Heart right ventricle (tissue), 16 donors: ENCODE results near the gene GNB1L. TPM values are rescaled to one million over a fixed set of nuclear protein-coding genes. Genes with fewer than 3 reads are reported as not detected.

ENCODE experiments used
- ATAC-seq, 8 donors: fragments of 200-7000 bp; cut with Tn5 transposase; one replicate each; pipeline ENCODE4 v1.9.1; 2020; ENCODE audit warnings: mild to moderate bottlenecking in 8 of 8, moderate library complexity in 8 of 8, moderate number of reproducible peaks in 1 of 8
- DNase-seq, 2 donors: peaks; one replicate each; pipeline ENCODE4 v3.0.0-alpha.2; 2020
- H3K27ac ChIP-seq, 10 donors: fragments of 200-600 bp; sonication (generic) in 2 of 10; one replicate each; pipeline versions ENCODE4 v1.5.0 to v1.8.0; 2020 to 2022; ENCODE audit warnings: mild to moderate bottlenecking in 3 of 10
- H3K27me3 ChIP-seq, 7 donors: fragments of 200-600 bp; one replicate each; pipeline ENCODE4 v1.8.0; 2021 to 2022; ENCODE audit warnings: mild to moderate bottlenecking in 2 of 7
- H3K36me3 ChIP-seq, 9 donors: fragments of 200-600 bp; sonication (generic) in 1 of 9; one replicate each; pipeline versions ENCODE4 v1.5.0 to v1.8.0; 2020 to 2022; ENCODE audit warnings: mild to moderate bottlenecking in 2 of 9
- H3K4me1 ChIP-seq, 9 donors: fragments of 200-600 bp; sonication (generic) in 1 of 9; one replicate each; pipeline versions ENCODE4 v1.5.0 to v1.8.0; 2020 to 2022; ENCODE audit warnings: mild to moderate bottlenecking in 4 of 9
- H3K4me3 ChIP-seq, 10 donors: fragments of 200-600 bp; sonication (generic) in 2 of 10; one replicate each; pipeline versions ENCODE4 v1.5.0 to v1.8.0; 2020 to 2022; ENCODE audit warnings: mild to moderate bottlenecking in 7 of 10, moderate library complexity in 2 of 10
- H3K9me3 ChIP-seq, 11 donors: fragments of 200-600 bp in 10 of 11; sonication (generic) in 2 of 11; one replicate each; pipeline versions ENCODE4 v1.5.0 to v1.8.0; 2013 to 2022; ENCODE audit warnings: mild to moderate bottlenecking in 2 of 11, control low read depth in 1 of 11, moderate library complexity in 1 of 11
- CTCF ChIP-seq, 9 donors: fragments of 200-600 bp; sonication (generic) in 2 of 9; IDR thresholded peaks; one replicate each; pipeline versions ENCODE4 v1.5.0 to v1.8.0; 2021 to 2022; ENCODE audit warnings: antibody characterized with exemption in 9 of 9, mild to moderate bottlenecking in 5 of 9, moderate library complexity in 1 of 9
- WGBS, 2 donors: extraction: QIAGEN DNeasy Blood & Tissue Kit; methylation state at CpG; one replicate each; pipeline ENCODE4 v1.1.7; 2013; ENCODE audit warnings: inconsistent platforms in 1 of 2; 5-methylcytosine and 5-hydroxymethylcytosine counted together
- intact Hi-C, 10 donors: fragments of 100-400 bp; cut with DNase I; formaldehyde crosslinking; loops; one replicate each; pipeline versions ENCODE4 v1.11.1 to v1.14.2; 2022
- polyA plus RNA-seq, 2 donors: library from polyadenylated mRNA; stranded (reverse); fragments of 200-250 nt; gene quantifications; one replicate each; pipeline ENCODE4 v1.2.3, GENCODE V29; 2013
- total RNA-seq, 10 donors: library from RNA; stranded (reverse); fragmentation: NEBNext Ultra II Directional in 3 of 10; extraction: Animal tissue kit (Norgen Biotek cat#: 25700) in 3 of 10; gene quantifications; one replicate each; pipeline versions ENCODE4 v1.2.1 to v1.2.4, GENCODE V29; 2021 to 2023
- donor health status: Arrhythmogenic right ventricular cardiomyopathy.
- donor health status: ischemic (EF 13 %, LVEDD 7.1; RV severe dilation, severe dysfunction).
- donor health status: healthy with polysubstance abuse.
- donor health status: DM: no; HTN: yes; CAD: no.
- donor health status: DM: no; HTN: no; CAD: no.
- donor health status: ischemic (EF 25% LVEDD 6.9; RV normal size, moderate dysfunction).
- donor health status: ischemic (EF 25% LVEDD 5.7; RV mildly dilated, moderate dysfunction).
- donor health status: healthy.
- donor health status: DM: yes; HTN: yes; CAD: no.
- donor health status: Ischemic cardiomyopathy.
- donor health status: ischemic (EF 35%, LVEDD 5.7; RV mildly dilated, moderate dysfunction).
- donor health status: nonischemic (EF 11% LVEDD 7.7; RV severe dilation, severe dysfunction).
- donor health status: DM: yes; HTN: yes; CAD: no.
- donor health status: PGD.
- donor health status: ischemic (EF 29% LVEDD 5.4; RV normal size, mild dysfunction).
- donor health status: nonischemic (EF 23%, LVEDD 6.1; RV moderate dilation, normal function).

The GNB1L gene
- total and polyA plus RNA-seq, 12 donors = 0.76 to 9.3 (median 1.9) TPM

GRCh38 chr22:19748991-19749664 is 105.5 kb downstream of the GNB1L start:
- H3K27ac ChIP-seq = no peak overlapping the region
- intact Hi-C loops = no loop called here
- peaks cover 5 to 21% (median 10%) of the 10 kb centered on the region in 9 donors for H3K4me1 ChIP-seq
- no peaks in the 10 kb centered on the region for H3K36me3 ChIP-seq
- H3K9me3 ChIP-seq = no peaks in the 10 kb centered on the region
- H3K27me3 ChIP-seq = peaks cover 5 to 30% (median 17%) of the 10 kb centered on the region in 7 donors
- DNase-seq (no peak), ATAC-seq (no peak)
- TF ChIP-seq CTCF (IDR thresholded peaks at IDR 0.05) = no peak
- WGBS, 2 donors = 71 to 79% methylated on average over 15 of the region's 15 CpGs
- H3K4me3 ChIP-seq = no peak overlapping the region

- intact Hi-C loops = no loop called here
- WGBS, 2 donors = 76 to 88% methylated on average over 4 of the region's 4 CpGs
- peaks cover under 1 to 20% (median 7%) of the 10 kb centered on the region in 7 donors for H3K27me3 ChIP-seq
- DNase-seq = no peak
- no peak for TF ChIP-seq CTCF (IDR thresholded peaks at IDR 0.05)
- H3K4me3 ChIP-seq = no peak overlapping the region
- no peak for ATAC-seq
- H3K9me3 ChIP-seq = no peaks in the 10 kb centered on the region
- peaks cover 5 to 21% (median 10%) of the 10 kb centered on the region in 9 donors for H3K4me1 ChIP-seq
- H3K27ac ChIP-seq = no peak overlapping the region
- no peaks in the 10 kb centered on the region for H3K36me3 ChIP-seq
Observed at GRCh38 chr22:19748139-19748538, 106.5 kb downstream of the GNB1L start.

GRCh38 chr22:19747551-19747950 is 107.1 kb downstream of the GNB1L start:
- Histone ChIP-seq H3K4me3 (no peak overlapping the region), H3K9me3 (no peaks in the 10 kb centered on the region), H3K27ac (no peak overlapping the region), H3K36me3 (no peaks in the 10 kb centered on the region), H3K4me1 (peaks cover 5 to 21% (median 10%) of the 10 kb centered on the region in 9 donors), H3K27me3 (peaks cover 0 to 14% (median 4%) of the 10 kb centered on the region in 7 donors)
- intact Hi-C loops = no loop called here
- TF ChIP-seq CTCF (IDR thresholded peaks at IDR 0.05) = no peak
- no peak for ATAC-seq
- no peak for DNase-seq
- WGBS, 2 donors = 84 to 86% methylated on average over 12 of the region's 12 CpGs

GRCh38 chr22:19746726-19747125 is 107.9 kb downstream of the GNB1L start:
- intact Hi-C loops = no loop called here
- ATAC-seq = no peak

More at GRCh38 chr22:19746726-19747125, 107.9 kb downstream of the GNB1L start:
- TF ChIP-seq CTCF (IDR thresholded peaks at IDR 0.05) = no peak
- no peak for DNase-seq
- H3K27ac ChIP-seq = no peak overlapping the region
- peaks cover 0 to 10% (median 4%) of the 10 kb centered on the region in 7 donors for H3K27me3 ChIP-seq
- H3K4me3 ChIP-seq = no peak overlapping the region
- peaks cover 5 to 21% (median 10%) of the 10 kb centered on the region in 9 donors for H3K4me1 ChIP-seq
- H3K9me3 ChIP-seq = no peaks in the 10 kb centered on the region
- 87 to 89% methylated on average over 13 of the region's 13 CpGs for WGBS, 2 donors
- H3K36me3 ChIP-seq = no peaks in the 10 kb centered on the region
